Middle frontal gyrus (tissue), 1 donor: Measurements from ENCODE around the gene TXNRD1.
"Not testable (repeated sequence)": the region's sequence is repeated elsewhere in the genome, so short reads cannot be mapped to it uniquely, and the experiment has no call there.

Experiments
- DNase-seq: peaks from one replicate; pipeline ENCODE4 v3.0.0-alpha.2; 2015; ENCODE audit warnings: low spot score; ENCODE audit errors: extremely low spot score

Gene TXNRD1

GRCh38 chr12:104215638-104216297, at the start of gene TXNRD1:
TSS of gene TXNRD1 (plus strand) at chr12:104215779. CDS start at chr12:104215803, 24 bp downstream.
- DNase-seq, result peak; percentile 27

- DNase-seq, result no peak
Observed at GRCh38 chr12:104165801-104166200, 49.8 kb upstream of the TXNRD1 start.

DNA sequence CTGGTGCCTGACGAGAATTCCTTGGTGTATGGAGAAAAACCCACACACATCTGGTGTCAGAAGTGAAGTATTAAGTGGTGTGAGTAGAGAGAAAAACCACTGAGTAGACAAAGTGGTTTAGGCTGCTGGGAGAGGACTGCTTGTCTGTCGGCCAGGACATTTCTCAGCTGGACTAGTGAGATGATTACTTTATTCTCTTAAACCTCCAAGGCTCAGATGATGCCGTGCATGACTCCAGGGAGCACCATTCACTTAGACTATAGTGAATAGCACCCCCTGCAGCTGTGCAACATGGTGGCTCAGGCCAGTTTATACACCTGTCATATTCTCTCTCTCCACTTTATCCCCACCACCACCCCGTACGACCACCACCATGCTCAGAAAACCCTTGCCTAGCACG, 49.1 kb upstream of the TXNRD1 start:
- DNase-seq, result no peak

- DNase-seq, result no peak
Observed at GRCh38 chr12:104167519-104168458, 47.8 kb upstream of the TXNRD1 start.

DNA sequence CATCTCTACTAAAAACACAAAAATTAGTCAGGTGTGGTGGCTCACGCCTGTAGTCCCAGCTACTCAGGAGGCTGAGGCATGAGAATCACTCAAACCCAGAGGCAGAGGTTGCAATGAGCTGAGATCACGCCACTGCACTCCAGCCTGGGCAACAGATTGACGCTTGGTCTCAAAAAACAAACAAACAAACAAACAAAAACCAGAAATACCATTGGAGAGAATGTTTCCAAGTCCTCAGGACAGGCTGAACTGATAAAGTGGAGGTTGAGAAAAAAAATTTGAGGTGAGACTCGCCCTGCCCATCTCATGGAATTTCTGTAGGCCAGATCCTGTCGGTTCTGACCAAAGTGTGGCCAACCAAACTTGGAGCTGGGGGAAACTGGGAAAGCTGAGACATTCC, 47.0 kb upstream of the TXNRD1 start:
- no peak for DNase-seq

DNA sequence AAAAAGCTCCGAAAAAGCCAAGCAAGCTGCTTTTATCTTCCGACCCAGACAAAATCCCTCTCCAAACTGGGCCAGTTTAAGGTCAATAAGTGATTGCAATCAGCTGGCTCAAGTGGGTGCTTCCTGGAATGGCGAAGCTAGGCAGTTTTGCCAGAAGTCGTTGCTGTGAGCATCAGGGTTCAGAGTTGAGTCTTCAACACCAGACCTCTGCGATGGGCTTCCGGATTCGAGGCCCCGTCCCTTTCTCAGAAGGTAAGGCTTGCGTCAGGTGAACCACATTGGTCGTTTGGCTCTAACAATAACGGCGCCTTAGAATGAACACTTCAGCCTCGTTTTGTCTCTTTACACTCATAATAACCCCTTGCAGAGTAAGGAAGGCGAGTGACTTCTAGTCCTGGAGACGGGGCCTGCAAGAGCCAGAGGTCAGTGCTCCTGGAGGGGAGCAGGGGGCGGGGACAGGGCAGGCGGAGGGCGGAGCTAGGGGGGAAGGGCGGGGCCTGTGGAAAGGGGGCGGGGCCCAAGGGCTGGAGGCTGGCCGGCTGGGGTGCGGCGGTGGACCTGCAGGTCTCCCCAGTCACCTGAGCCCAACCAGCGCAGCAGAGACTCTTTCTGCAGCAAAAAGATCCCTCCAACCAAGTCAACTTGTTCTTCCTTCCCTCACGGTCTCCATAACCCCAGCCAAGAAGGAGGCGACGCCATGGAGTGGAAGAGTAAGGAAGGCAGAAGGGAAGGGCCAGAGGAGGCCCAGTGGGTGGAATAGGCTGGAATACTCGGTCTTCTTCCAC, 43.6 kb upstream of the TXNRD1 start:
- no peak for DNase-seq

DNA sequence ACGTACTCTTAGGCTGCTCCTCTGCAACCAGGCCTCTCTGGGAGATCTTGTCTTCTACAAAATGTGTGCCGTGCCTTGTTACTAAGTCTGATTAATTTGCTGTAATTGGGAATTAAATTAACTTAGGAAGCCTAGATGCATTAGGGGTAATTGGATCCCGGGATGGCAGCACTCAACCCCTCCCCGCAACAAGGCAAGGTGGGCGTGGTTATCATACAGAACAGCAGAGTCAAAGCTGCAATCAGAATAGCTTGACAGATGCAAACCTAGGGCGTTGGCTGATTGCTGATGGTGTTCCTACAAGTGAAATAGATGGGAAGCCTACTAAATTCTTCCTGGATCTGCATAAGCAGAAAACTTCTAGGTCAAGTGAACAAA, 43.0 kb upstream of the TXNRD1 start:
- no peak for DNase-seq

DNA sequence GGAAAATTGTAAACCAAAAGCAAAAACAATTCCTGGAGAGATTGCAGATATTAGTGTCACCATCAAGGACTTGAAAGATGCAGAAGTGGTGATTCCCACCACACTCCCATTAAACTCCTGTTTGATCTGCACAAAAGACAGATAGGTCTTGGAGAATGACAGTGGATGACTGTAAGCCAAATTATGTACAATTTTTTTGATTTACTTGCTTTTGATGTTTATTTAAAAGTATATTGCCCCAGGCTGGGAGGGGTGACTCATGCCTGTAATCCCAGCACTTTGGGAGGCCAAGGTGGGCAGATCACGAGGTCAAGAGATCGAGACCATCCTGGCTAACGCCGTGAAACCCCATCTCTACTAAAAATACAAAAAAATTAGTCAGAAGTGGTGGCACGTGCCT, 41.8 kb upstream of the TXNRD1 start:
- not testable (repeated sequence) for DNase-seq

DNA sequence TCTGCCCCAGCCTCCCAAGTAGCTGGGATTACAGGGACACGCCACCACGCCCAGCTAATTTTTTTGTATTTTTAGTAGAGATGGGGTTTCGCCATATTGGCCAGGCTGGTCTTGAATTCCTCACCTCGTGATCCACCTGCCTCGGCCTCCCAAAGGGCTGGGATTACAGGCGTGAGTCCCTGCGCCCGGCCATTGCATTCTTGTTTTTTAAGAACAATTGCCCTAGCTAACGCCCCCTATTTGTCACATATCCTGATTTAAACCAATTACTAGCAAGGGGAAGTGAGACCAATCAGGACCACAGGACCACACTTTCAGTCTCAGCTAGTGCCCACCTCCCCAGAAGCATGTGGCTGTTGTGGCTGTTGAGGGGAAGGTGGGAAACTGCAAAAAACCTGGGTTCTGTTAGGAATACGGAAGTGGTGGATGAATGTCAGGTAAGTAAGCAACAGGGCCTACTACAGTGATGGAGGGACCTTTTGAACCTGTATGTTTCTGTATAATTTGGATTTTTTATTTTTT, 39.8 kb upstream of the TXNRD1 start:
- no peak for DNase-seq

GRCh38 chr12:104177336-104177662, 38.3 kb upstream of the TXNRD1 start:
- DNase-seq, result no peak

DNA sequence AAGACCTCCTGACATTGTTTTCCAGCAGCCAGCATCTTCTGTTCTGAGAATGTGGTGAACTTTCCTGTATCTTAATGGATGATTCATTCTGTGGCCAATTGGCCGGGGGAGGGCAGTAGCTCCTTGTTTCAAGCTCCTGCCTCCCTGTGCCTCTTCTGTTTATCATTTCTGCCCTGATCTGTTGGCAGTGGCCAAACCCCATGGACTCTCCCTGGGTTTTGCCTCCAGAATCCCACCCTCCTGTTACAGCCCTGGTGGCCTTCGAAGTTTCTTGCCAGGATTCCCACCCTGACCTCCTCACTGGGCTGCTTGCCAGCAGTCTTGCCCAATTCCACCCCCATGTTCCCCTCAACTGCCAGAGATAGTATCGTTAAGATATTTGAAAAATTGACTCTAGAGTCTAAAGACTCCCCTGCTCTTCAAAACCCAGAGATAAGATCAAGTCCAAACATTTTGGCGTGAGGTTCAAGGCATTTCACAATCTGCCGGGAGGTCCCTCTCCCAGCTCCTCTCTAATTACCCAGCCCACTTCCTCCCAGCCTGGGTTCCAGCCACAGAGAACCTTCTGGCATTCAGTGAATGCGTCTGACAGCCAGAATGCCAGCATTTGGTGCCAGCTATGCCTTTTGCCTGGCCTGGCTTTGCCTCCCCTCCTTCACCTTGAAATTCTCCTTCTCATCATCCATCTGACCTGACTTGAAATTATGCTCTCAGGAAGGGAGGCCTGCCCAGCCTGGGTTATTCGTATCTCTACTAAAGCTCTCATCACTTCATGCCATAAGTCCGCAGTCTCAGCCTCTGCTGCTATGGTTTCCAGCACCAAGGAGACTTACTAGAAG, 37.7 kb upstream of the TXNRD1 start:
- no peak for DNase-seq

- no peak for DNase-seq
Observed at GRCh38 chr12:104180374-104180773, 35.2 kb upstream of the TXNRD1 start.

DNA sequence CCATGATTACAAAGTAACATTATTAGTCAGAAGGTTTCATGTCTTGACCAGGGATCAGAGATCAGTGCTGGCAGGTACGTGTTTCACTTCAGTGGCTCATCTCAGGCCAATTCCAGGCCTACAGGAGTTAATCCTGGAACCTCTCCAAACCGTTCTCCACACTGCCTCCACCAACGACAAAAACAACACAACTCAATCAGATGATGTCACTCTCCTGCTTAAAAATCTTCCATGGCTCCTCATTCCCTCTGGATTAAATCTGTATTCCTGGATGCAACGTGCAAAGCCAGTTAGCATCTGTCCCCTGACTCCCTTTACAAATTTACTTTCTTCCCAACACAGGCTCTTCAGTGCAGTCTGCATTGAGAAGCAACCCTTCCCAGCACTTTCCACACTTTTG, 34.3 kb upstream of the TXNRD1 start:
- DNase-seq, result no peak

- no peak for DNase-seq
Observed at GRCh38 chr12:104182144-104182543, 33.4 kb upstream of the TXNRD1 start.

GRCh38 chr12:104182621-104183378, 32.8 kb upstream of the TXNRD1 start:
- DNase-seq, result no peak

GRCh38 chr12:104183443-104183842, 32.1 kb upstream of the TXNRD1 start:
- DNase-seq, result no peak

GRCh38 chr12:104187446-104188155, 28.0 kb upstream of the TXNRD1 start:
- no peak for DNase-seq

- no peak for DNase-seq
Observed at GRCh38 chr12:104188534-104188933, 27.0 kb upstream of the TXNRD1 start.

- peak; percentile 27 for DNase-seq
Observed at GRCh38 chr12:104189915-104190555, 25.5 kb upstream of the TXNRD1 start.
